MM.1S (cell line): ENCODE measurements around the gene WFDC9.
"Not testable (repeated sequence)": the region's sequence is repeated elsewhere in the genome, so short reads cannot be mapped to it uniquely, and the experiment has no call there.

Experiments
- EZH2 ChIP-seq: fragments of 300-600 bp; sonication (generic); optimal IDR thresholded peaks from 2 replicates; pipeline ENCODE3; 2017; ENCODE audit warnings: low read depth, mild to moderate bottlenecking, antibody characterized with exemption, low read length, mixed read lengths
- EZH2phosphoT487 ChIP-seq: fragments of 300-600 bp; sonication (generic); IDR thresholded peaks from 2 replicates; pipeline ENCODE4 v1.6.1; 2018; ENCODE audit warnings: antibody characterized with exemption, low read length
- TF ChIP-seq, protein P1 (sequence below): fragments of 300-600 bp; sonication (generic); IDR thresholded peaks from 2 replicates; pipeline ENCODE4 v1.5.1; 2016; ENCODE audit warnings: antibody characterized with exemption, low read length, mixed read lengths

DNA sequence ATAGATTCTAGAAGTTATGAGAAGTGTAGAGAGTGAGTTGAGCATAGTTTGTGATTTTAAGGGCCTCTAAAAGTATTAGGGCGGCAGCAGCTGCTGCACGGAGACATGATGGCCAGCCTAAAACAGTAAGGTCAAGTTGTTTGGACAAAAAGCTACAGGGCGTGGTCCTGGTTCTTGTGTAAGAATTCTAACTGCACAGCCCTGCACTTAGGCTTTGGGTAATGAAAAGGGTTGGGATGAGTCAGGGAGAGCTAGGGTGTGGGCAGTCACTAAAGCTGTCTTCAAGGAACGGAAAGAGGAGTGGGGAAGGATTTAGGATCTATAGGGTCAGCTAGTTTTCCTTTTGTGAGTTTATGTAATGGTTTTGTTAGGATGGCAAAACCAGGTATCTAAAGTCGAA, 45.1 kb downstream of the WFDC9 start:
- TF ChIP-seq EZH2, EZH2phosphoT487: not testable (repeated sequence)
- TF ChIP-seq, protein P1, sequence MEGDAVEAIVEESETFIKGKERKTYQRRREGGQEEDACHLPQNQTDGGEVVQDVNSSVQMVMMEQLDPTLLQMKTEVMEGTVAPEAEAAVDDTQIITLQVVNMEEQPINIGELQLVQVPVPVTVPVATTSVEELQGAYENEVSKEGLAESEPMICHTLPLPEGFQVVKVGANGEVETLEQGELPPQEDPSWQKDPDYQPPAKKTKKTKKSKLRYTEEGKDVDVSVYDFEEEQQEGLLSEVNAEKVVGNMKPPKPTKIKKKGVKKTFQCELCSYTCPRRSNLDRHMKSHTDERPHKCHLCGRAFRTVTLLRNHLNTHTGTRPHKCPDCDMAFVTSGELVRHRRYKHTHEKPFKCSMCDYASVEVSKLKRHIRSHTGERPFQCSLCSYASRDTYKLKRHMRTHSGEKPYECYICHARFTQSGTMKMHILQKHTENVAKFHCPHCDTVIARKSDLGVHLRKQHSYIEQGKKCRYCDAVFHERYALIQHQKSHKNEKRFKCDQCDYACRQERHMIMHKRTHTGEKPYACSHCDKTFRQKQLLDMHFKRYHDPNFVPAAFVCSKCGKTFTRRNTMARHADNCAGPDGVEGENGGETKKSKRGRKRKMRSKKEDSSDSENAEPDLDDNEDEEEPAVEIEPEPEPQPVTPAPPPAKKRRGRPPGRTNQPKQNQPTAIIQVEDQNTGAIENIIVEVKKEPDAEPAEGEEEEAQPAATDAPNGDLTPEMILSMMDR: not testable (repeated sequence)
